ENCODE data around the gene PBX1. TPM values are rescaled to one million over a fixed set of nuclear protein-coding genes. Genes with fewer than 3 reads are reported as not detected.
"Not testable (repeated sequence)": the region's sequence is repeated elsewhere in the genome, so short reads cannot be mapped to it uniquely, and the experiment has no call there.

PBX1 gene
- total RNA-seq, 2 donors from 2014 or later = 55.4 to 56.2 TPM

DNA sequence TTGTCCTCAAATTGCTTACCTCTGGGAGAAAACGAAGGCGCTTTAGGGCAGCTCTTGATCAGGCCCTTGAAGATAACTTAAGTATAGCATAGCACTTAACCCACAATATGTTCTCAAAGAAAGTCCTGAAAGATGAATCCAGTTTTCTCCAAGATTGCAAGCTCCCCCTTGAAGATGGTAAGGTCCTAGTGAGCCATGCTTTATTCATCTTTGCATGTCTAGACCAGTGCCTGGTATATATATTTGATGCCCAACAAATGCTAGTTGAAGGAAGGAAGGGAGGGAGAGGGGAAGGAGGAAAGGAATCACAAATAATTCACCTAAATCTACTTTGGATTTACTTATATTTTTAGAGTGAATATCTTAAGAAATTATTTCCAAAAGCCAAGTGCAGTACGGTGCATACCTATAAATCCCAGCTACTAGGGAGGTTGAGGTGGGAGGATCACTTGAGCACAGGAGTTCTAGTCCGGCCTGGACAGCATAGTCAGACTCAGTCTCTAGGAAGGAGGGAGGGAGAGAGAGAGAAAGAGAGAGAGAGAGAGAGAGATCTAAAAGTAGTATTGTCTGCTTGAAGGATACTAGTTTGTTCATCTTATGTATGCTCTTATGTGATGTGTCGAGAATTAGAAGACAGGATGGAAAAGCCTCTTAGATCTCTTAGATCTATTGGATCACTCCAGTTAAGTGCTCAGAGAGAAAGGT, 25.0 kb downstream of the PBX1 start:
- intact Hi-C loops (cut with DNase I, micrococcal nuclease) = no loop called here
- DNase-seq (no peak), ATAC-seq (no peak)

DNA sequence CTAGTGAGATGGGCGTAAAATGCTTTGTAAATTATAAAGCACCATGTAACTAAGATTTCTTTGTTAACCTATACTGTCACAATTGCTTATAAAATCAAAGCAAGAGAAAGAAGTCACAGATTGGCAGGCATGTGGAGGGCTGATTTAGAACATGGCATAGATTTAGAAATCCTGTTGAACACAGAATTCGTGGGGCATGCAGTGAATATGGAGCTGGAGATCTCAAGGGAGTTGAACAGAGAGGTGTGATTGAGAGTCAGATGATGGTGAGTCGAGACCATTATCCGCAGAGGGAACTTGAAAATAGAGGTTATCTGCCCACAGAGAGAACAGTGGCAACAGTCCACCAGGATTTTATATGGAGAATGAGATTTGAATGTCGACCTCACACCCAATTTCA, 27.6 kb downstream of the PBX1 start:
- DNase-seq = no peak
- intact Hi-C loops (cut with DNase I, micrococcal nuclease) = no loop called here
- ATAC-seq = no peak

GRCh38 chr1:164587617-164588501, 28.9 kb downstream of the PBX1 start:
- no peak for ATAC-seq
- no peak for DNase-seq
- intact Hi-C loops (cut with DNase I, micrococcal nuclease) = no loop called here

- intact Hi-C loops (cut with DNase I, micrococcal nuclease) = no loop called here
- peak; percentile 57 to 67 for DNase-seq
- no peak for ATAC-seq
Observed at GRCh38 chr1:164588516-164589341, 29.7 kb downstream of the PBX1 start.

GRCh38 chr1:164589408-164589807, 30.4 kb downstream of the PBX1 start:
- intact Hi-C loops (cut with DNase I, micrococcal nuclease) = no loop called here
- no peak for ATAC-seq

GRCh38 chr1:164589961-164590507, 31.1 kb downstream of the PBX1 start:
- intact Hi-C loops (cut with DNase I, micrococcal nuclease) = no loop called here
- ATAC-seq (peak; percentile 50), DNase-seq (no peak)

More at GRCh38 chr1:164589408-164589807, 30.4 kb downstream of the PBX1 start:
- DNase-seq = no peak

DNA sequence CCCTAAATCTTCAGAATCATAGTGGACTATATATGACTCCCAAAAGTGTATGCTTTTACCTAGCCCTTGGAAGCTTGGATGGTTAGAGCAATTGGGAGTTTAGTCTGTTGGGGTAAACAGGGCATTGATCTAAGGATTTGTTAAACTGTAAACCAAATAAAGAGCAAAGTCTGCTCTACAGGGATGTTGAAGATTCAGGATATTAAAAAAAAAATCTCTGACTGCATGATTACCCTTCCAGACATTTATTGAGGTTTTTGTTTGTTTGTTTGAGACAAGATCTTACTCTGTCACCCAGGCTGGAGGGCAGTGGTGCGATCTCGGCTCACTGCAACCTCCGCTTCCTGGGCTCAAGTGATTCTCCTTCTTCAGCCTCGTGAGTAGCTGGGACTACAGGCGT, 31.6 kb downstream of the PBX1 start:
- DNase-seq = no peak
- intact Hi-C loops (cut with DNase I, micrococcal nuclease) = no loop called here
- peak; percentile 65 for ATAC-seq

GRCh38 chr1:164591858-164592257, 32.9 kb downstream of the PBX1 start:
- intact Hi-C loops (cut with DNase I, micrococcal nuclease) = no loop called here
- ATAC-seq (no peak), DNase-seq (no peak)

DNA sequence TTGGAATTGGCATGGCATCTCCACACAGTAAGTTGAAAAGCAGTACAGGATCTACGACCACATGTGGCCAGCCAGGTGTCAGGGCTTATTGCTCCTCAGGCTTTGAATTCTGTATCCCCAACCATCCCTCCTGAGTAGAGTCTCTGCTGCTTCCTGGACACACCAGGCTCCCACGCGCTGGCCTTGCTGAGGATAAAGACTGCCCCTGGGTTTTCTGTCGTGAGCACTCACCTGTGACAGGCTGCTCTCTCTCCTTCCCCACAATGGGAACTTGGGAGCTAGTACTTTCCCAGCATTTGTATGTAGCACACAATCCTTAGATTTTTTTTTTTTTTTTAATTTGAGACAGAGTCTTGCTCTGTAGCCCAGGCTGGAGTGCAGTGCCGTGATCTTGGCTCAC, 33.6 kb downstream of the PBX1 start:
- ATAC-seq = no peak
- no peak for DNase-seq
- intact Hi-C loops (cut with DNase I, micrococcal nuclease) = no loop called here

DNA sequence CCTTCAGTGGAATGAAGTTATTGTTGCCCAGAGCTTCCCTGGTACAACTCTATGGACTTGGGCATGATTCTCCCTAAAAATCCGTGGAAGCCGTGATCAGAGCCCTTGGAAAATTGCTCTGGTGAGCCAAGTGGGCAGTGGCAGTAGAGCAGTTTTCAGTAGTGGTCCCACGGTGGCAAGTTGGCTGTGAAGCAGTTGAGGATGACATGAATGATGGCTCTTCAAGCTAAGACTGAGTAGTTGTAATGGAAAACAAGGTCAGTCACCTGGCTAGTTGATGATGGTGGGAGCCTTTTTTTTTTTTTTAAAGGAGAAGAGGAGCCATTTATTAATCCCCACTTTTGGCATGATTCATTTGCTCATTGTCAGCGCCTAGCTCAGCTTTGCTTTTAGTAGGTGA, 36.2 kb downstream of the PBX1 start:
- intact Hi-C loops (cut with DNase I, micrococcal nuclease) = no loop called here
- no peak for DNase-seq

DNA sequence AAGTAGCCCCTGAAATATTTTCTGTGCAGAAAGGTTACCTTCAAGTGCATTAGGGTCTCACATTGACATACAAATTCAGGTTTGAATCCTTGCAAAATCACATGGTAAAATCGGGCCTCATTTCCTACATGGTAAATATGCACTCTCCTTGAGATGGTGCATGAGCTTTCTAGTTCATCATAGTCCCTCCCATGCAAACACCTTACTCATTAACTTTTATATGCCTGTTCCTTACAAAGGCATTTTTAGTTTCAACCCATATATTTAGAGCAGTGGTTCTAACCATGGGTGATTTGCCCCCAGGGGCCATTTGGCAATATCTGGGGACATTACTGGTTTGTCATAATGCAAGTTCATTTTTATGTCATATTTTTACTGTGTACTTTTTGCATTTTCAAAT, 37.2 kb downstream of the PBX1 start:
- ATAC-seq = peak; percentile 74
- intact Hi-C loops (cut with DNase I, micrococcal nuclease) = no loop called here
- DNase-seq = no peak

More for the DNA sequence above, 36.2 kb downstream of the PBX1 start:
- no peak for ATAC-seq

- intact Hi-C loops (cut with DNase I, micrococcal nuclease) = no loop called here
- ATAC-seq (peak; percentile 52), DNase-seq (peak in 1 of 2 donors; percentile 59)
Observed at GRCh38 chr1:164598719-164599118, 39.7 kb downstream of the PBX1 start.

DNA sequence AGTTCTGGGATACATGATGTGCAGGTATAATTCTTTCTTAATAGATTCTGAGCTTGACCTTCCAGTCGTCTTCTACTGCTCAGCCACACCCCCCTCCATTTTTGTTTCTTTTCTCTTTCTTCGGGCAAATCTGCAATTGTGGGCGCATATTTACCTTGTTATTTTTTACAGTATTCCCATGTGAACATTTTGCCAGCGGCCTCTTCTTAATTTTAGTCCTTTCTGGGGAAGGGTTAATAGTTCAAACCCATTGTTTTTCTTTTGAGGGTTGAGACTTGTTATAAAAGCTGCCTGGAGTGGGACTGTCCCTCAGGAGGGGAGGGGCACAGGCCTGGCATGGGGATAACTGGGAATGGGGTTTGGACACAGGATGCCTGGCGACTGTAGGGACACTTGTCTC, 40.3 kb downstream of the PBX1 start:
- DNase-seq = no peak
- intact Hi-C loops (cut with DNase I, micrococcal nuclease) = no loop called here
- ATAC-seq = no peak

DNA sequence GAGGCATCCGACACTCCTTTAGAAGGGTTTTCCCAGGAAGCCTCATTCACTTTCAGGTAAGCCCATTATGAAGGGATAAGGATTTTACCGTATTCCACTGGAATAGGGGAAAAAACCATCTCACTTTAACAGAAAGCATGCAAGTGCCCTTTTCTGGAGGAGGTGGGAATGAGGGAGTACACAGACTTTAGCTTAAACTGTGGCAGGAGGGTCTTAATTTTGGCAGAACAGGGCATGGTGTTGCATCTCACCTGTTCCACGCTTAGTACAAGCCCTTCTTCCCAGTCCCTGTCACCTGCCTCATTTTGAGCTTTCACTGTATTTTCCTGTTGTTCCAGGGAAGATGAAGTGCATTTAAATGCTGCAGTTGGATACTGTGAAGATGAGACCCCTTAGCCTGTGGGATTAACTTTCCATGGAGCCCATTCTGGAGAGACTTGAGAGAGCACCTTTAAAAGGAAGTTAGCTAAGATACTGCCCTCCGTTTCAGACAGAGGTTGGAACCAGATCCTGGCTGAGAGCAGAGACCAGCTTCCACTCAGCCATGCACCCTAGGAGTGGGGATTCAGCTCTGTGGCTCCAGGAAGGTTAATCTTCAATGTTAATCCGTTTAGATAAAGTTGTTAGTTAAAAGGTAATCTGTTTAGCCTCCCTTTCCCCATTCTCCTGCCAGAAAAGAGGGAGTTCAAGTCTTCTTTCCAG, 42.6 kb downstream of the PBX1 start:
- intact Hi-C loops (cut with DNase I, micrococcal nuclease) = no loop called here
- ATAC-seq (peak; percentile 59), DNase-seq (no peak)

GRCh38 chr1:164602101-164602422, 43.1 kb downstream of the PBX1 start:
- peak; percentile 74 to 83 for DNase-seq
- intact Hi-C loops (cut with DNase I, micrococcal nuclease) = no loop called here
- peak; percentile 92 for ATAC-seq

DNA sequence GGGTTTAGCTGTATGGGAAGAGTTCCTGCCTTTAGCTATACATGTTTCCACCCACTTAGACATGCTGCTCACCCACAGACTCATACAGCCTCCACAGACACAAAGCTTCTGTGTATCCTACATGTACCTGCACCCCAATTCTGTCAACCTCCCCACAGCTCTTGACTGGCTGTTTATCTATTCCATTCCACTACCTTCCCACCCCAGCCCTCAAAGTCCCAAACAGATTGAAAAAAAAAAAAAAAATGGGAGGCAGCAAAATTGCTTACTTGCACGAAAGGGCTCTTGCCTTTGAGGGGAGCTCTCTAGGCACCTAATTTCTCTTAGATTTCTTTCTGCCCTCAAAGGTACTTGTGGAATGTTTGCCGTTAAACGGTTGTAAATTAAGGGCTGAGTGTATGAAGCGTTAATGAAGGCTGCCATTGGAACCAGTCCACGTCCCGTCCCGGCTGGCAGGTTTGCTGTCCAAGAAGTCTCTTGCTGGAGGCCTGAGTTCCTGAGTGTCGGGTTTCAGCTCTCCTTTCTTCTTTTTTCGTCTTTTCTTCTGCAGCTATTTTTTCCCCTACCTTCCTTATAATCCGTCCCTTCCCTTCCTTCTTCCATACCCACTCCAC, 43.6 kb downstream of the PBX1 start:
- peak; percentile 35 for ATAC-seq
- intact Hi-C loops (cut with DNase I, micrococcal nuclease) = no loop called here
- DNase-seq = peak; percentile 63

GRCh38 chr1:164603805-164604204, 44.8 kb downstream of the PBX1 start:
- intact Hi-C loops (cut with DNase I, micrococcal nuclease); DNase-seq; ATAC-seq: not testable (repeated sequence)

- DNase-seq (no peak), ATAC-seq (no peak)
- intact Hi-C loops (cut with DNase I, micrococcal nuclease) = no loop called here
Observed at GRCh38 chr1:164604541-164604940, 45.6 kb downstream of the PBX1 start.

All from left colon (tissue), 2 donors.